GM12878 (cell line): ENCODE measurements around the gene LIX1L. TPM values are rescaled to one million over a fixed set of nuclear protein-coding genes. Genes with fewer than 3 reads are reported as not detected.
A peak's percentile ranks its signal among the peaks of the same experiment; 100 is the strongest.

Source experiments
- ATAC-seq: fragments of 200-7000 bp; cut with Tn5 transposase; 3 replicates; pipeline ENCODE4 v1.9.1; 2020; ENCODE audit warnings: mild to moderate bottlenecking, moderate library complexity
- BruUV-seq: library from RNA; stranded (reverse); fragments of 400-500 nt; replicated peaks from 2 replicates; lab custom pipeline; 2021; lab: Mats Ljungman, UMichigan
- CTCF ChIA-PET: fragments of 300-600 bp; sonication (Branson Sonifier 250); formaldehyde crosslinking; extraction: SDS; loops from one replicate; lab custom pipeline; 2021; ENCODE audit warnings: inconsistent platforms; lab: Yijun Ruan, JAX
- POLR2A ChIA-PET: fragments of 350-600 bp; formaldehyde crosslinking; extraction: SDS; loops from one replicate; lab custom pipeline; 2021; ENCODE audit warnings: inconsistent platforms; lab: Charles Lee
- RAD21 ChIA-PET: fragments of 300-600 bp; sonication (Branson Sonifier 250); formaldehyde crosslinking; loops from one replicate; lab custom pipeline; 2023; ENCODE audit warnings: antibody characterized with exemption; ENCODE audit not compliant: unreplicated experiment; lab: Charles Lee
- SMC1A ChIA-PET: fragments of 300-600 bp; sonication (Branson Sonifier 250); formaldehyde crosslinking; loops from one replicate; lab custom pipeline; 2023; ENCODE audit not compliant: unreplicated experiment, uncharacterized antibody; lab: Charles Lee
- DNase-seq: peaks from one replicate; pipeline ENCODE4 v3.0.0-alpha.2; 2011; ENCODE audit warnings: low read depth, low spot score
- FAIRE-seq: peaks from 3 replicates; lab custom pipeline; 2011; peaks lifted over from hg19 to GRCh38; lab: Jason Lieb, UNC
- H2AFZ ChIP-seq: 2 replicates; pipeline ENCODE4 v1.6.0; 2011; ENCODE audit warnings: low read depth, low read length, control low read depth; ENCODE audit not compliant: control insufficient read depth
- H3K27ac ChIP-seq: 2 replicates; pipeline ENCODE4 v1.5.1; 2011; ENCODE audit warnings: control low read depth; ENCODE audit not compliant: control insufficient read depth, insufficient read depth
- H3K27me3 ChIP-seq, 2 experiments: replicated peaks in 1 of 2; 2 replicates each; pipeline versions ENCODE4 v1.6.0 to v1.6.1; 2011; ENCODE audit warnings: low read length in 1 of 2; ENCODE audit not compliant: control insufficient read depth in 2 of 2, insufficient read depth in 2 of 2
- H3K36me3 ChIP-seq, 2 experiments: 2 replicates each; pipeline ENCODE4 v1.5.1; 2011; ENCODE audit warnings: low read length in 1 of 2; ENCODE audit not compliant: control insufficient read depth in 2 of 2, insufficient read depth in 2 of 2
- H3K4me1 ChIP-seq: 2 replicates; pipeline ENCODE4 v1.6.1; 2011; ENCODE audit warnings: mild to moderate bottlenecking, low read length, moderate library complexity, mixed read lengths; ENCODE audit not compliant: control insufficient read depth, insufficient read depth
- H3K4me2 ChIP-seq: 2 replicates; pipeline ENCODE4 v1.6.0; 2011; ENCODE audit warnings: control low read depth; ENCODE audit not compliant: control insufficient read depth, insufficient read depth
- H3K4me3 ChIP-seq: fragments of 200-600 bp; sonication (generic); 2 replicates; pipeline ENCODE4 v1.5.1; 2016
- H3K79me2 ChIP-seq: 2 replicates; pipeline ENCODE4 v1.6.0; 2011; ENCODE audit warnings: low read length; ENCODE audit not compliant: control insufficient read depth, insufficient read depth
- H3K9ac ChIP-seq: 2 replicates; pipeline ENCODE4 v1.8.0; 2011; ENCODE audit warnings: low read length, control low read depth, mixed read lengths; ENCODE audit not compliant: control insufficient read depth, insufficient read depth
- H3K9me3 ChIP-seq: replicated peaks from 3 replicates; pipeline ENCODE4 v1.5.1; 2011; ENCODE audit warnings: mild to moderate bottlenecking, low read length; ENCODE audit not compliant: control insufficient read depth, insufficient read depth
- H4K20me1 ChIP-seq: 2 replicates; pipeline ENCODE4 v1.6.0; 2011; ENCODE audit not compliant: control insufficient read depth, insufficient read depth
- BCL11A ChIP-seq: IDR thresholded peaks from 2 replicates; pipeline ENCODE4 v1.6.1; 2011; ENCODE audit warnings: low read depth, low read length
- BHLHE40 ChIP-seq, 2 experiments: fragments of 450-650 bp in 1 of 2; IDR thresholded peaks; 2 replicates each; pipeline ENCODE4 v1.6.1; 2011 to 2017; ENCODE audit warnings: low read depth in 2 of 2, borderline replicate concordance in 1 of 2, improper control_type of control experiment in 1 of 2, low read length in 1 of 2, mild to moderate bottlenecking in 1 of 2
- CREB1 ChIP-seq: IDR thresholded peaks from 2 replicates; pipeline ENCODE4 v1.6.1; 2012; ENCODE audit warnings: low read depth, mild to moderate bottlenecking, inconsistent platforms
- EED ChIP-seq: sonication (generic); IDR thresholded peaks from 2 replicates; pipeline ENCODE4 v1.6.1; 2016; ENCODE audit warnings: antibody characterized with exemption, low read depth
- FOXM1 ChIP-seq: IDR thresholded peaks from 2 replicates; pipeline ENCODE4 v1.6.1; 2012; ENCODE audit warnings: low read depth, mild to moderate bottlenecking, inconsistent platforms, low read length, moderate library complexity
- HDAC6 ChIP-seq: fragments of 200-600 bp; sonication (generic); IDR thresholded peaks from one replicate; pipeline ENCODE4 v1.8.0; 2017; ENCODE audit warnings: antibody characterized with exemption; ENCODE audit not compliant: unreplicated experiment
- IRF4 ChIP-seq: IDR thresholded peaks from 2 replicates; pipeline ENCODE4 v1.6.1; 2011; ENCODE audit warnings: low read depth, low read length
- MXI1 ChIP-seq: fragments of 150-350 bp; IDR thresholded peaks from 2 replicates; pipeline ENCODE4 v1.6.1; 2011; ENCODE audit warnings: low read depth, mild to moderate bottlenecking, inconsistent platforms, low read length, improper control_type of control experiment
- NBN ChIP-seq: fragments of 450-650 bp; IDR thresholded peaks from 2 replicates; pipeline ENCODE4 v1.6.1; 2016
- NFYA ChIP-seq: IDR thresholded peaks from 2 replicates; pipeline ENCODE4 v1.6.1; 2011; ENCODE audit warnings: low read depth, mild to moderate bottlenecking, low read length, improper control_type of control experiment, borderline replicate concordance
- PKNOX1 ChIP-seq: fragments of 450-650 bp; IDR thresholded peaks from 2 replicates; pipeline ENCODE4 v1.6.1; 2016; ENCODE audit warnings: mild to moderate bottlenecking
- SPI1 ChIP-seq: IDR thresholded peaks from 2 replicates; pipeline ENCODE4 v1.6.1; 2011; ENCODE audit warnings: low read depth, mild to moderate bottlenecking, low read length, moderate library complexity, borderline replicate concordance; ENCODE audit not compliant: insufficient read depth
- SUPT20H ChIP-seq: IDR thresholded peaks from 2 replicates; pipeline ENCODE4 v1.6.1; 2011; ENCODE audit warnings: low read depth, mild to moderate bottlenecking, low read length, moderate library complexity, borderline replicate concordance; ENCODE audit not compliant: control insufficient read depth
- TBL1XR1 ChIP-seq: IDR thresholded peaks from 2 replicates; pipeline ENCODE4 v1.6.1; 2012; ENCODE audit warnings: low read depth, low read length, improper control_type of control experiment
- USF2 ChIP-seq: IDR thresholded peaks from 2 replicates; pipeline ENCODE4 v1.6.1; 2011; ENCODE audit warnings: low read depth, low read length, improper control_type of control experiment, borderline replicate concordance
- YY1 ChIP-seq: IDR thresholded peaks from 2 replicates; pipeline ENCODE4 v1.6.1; 2011; ENCODE audit warnings: low read depth, mild to moderate bottlenecking, low read length
- WGBS: methylation state at CpG from one replicate; pipeline ENCODE4 v1.1.6; 2016; ENCODE audit warnings: low lambda C conversion rate; ENCODE audit not compliant: insufficient replicate concordance, insufficient coverage; ENCODE audit errors: missing lambda C conversion rate; 5-methylcytosine and 5-hydroxymethylcytosine counted together
- in situ Hi-C: fragments of 300-500 bp; cut with MboI; formaldehyde crosslinking; loops from 9 replicates; pipeline ENCODE4 v1.14.3; 2018; ENCODE audit warnings: mixed read lengths
- intact Hi-C: fragments of 100-400 bp; cut with micrococcal nuclease; formaldehyde crosslinking; loops from one replicate; pipeline ENCODE4 v1.14.2; 2022; ENCODE audit not compliant: unreplicated experiment
- polyA plus RNA-seq, 11 experiments: library from polyadenylated mRNA; depleted of rRNA in 4 of 11; unstranded in 6 of 11; stranded (reverse) in 5 of 11; fragments of >200 nt; fragmentation: Nextera tagmentation in 4 of 11; fragmentation: Illumina TruSeq in 1 of 11; extraction: Ambion mirVana in 4 of 11; extraction: Trizol in 1 of 11; gene quantifications; 1 replicate in 1 of 11; 2 replicates in 10 of 11; pipeline versions ENCODE4 v1.2.1 to v1.2.3, GENCODE V29; 2011 to 2016; ENCODE audit warnings: inconsistent platforms in 2 of 11, missing spikeins in 2 of 11, low read depth in 1 of 11
- total RNA-seq, 4 experiments: library from RNA; depleted of rRNA in 3 of 4; stranded (reverse); fragments of >200 nt in 3 of 4; fragmentation: Illumina TruSeq in 1 of 4; extraction: Trizol in 1 of 4; gene quantifications; 2 replicates each; pipeline versions ENCODE4 v1.2.1 to v1.2.3, GENCODE V29; 2013 to 2021
- TF ChIP-seq, protein P1 (sequence below): fragments of 150-350 bp; IDR thresholded peaks from 2 replicates; pipeline ENCODE4 v1.6.1; 2014; ENCODE audit warnings: mild to moderate bottlenecking, low read depth, low read length

Gene LIX1L
- total and polyA plus RNA-seq, 10 of the 15 experiments (the other 5 are each of a cell fraction or from before 2014, with no cell fraction given) = 5.5 to 48.2 (median 15.3) TPM

GRCh38 chr1:145912128-145912641, 45.6 kb downstream of the LIX1L start:
- BruUV-seq = no TSS peak
- ATAC-seq (peak; percentile 16; the same call in 1 of the 3 replicates), FAIRE-seq (no peak), DNase-seq (no peak)
- TF ChIP-seq PKNOX1 (no peak), FOXM1 (no peak), HDAC6 (no peak), TBL1XR1 (no peak), BHLHE40 (IDR thresholded peaks at IDR 0.05; ENCODE audit: borderline replicate concordance in 1 of 2, low read depth in 2 of 2, low read length in 1 of 2) (no peak), CREB1 (no peak), SUPT20H (no peak), EED (peak; percentile 43; the same call in 1 of the 2 replicates), MXI1 (no peak), SPI1 (peak; percentile 86), USF2 (no peak), NFYA (no peak), YY1 (no peak), BCL11A (no peak), NBN (no peak), IRF4 (peak; percentile 40; the same call in 1 of the 2 replicates)
- TF ChIP-seq, protein P1, sequence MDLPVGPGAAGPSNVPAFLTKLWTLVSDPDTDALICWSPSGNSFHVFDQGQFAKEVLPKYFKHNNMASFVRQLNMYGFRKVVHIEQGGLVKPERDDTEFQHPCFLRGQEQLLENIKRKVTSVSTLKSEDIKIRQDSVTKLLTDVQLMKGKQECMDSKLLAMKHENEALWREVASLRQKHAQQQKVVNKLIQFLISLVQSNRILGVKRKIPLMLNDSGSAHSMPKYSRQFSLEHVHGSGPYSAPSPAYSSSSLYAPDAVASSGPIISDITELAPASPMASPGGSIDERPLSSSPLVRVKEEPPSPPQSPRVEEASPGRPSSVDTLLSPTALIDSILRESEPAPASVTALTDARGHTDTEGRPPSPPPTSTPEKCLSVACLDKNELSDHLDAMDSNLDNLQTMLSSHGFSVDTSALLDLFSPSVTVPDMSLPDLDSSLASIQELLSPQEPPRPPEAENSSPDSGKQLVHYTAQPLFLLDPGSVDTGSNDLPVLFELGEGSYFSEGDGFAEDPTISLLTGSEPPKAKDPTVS = no peak
- H3K27me3 ChIP-seq = no peaks in the 10 kb centered on the region
- H4K20me1 ChIP-seq = no peaks in the 10 kb centered on the region
- no peak overlapping the region for H2AFZ ChIP-seq
- no peaks in the 10 kb centered on the region for H3K9me3 ChIP-seq
- ChIA-PET RAD21 (interaction anchor here (0.6 to 2.0 kb wide), 3 partner anchors 21 to 68 kb away, joined by 3 to 6 read pairs (median 6); no protein-coding TSS in a partner anchor), POLR2A (interaction anchor here (0.7 kb wide), 1 partner anchor 48 kb away, joined by 3 read pairs; no protein-coding TSS in a partner anchor), CTCF (interaction anchor here (2.2 to 8.0 kb wide), 4 partner anchors 21 to 66 kb away, joined by 7 to 80 read pairs (median 51); partner anchors contain the start of genes ANKRD34A, NUDT17, PIAS3 and POLR3GL), SMC1A (no interaction called here)
- H3K9ac ChIP-seq = no peak overlapping the region
- peaks cover 0 to 8% of the 10 kb centered on the region in 2 experiments; a peak in 3 of 4 replicates for H3K36me3 ChIP-seq
- H3K4me3 ChIP-seq = no peak overlapping the region
- no peak overlapping the region; the same call in 1 of the 2 replicates for H3K27ac ChIP-seq
- WGBS = 47% methylated on average over 11 of the region's 11 CpGs
- H3K4me2 ChIP-seq = no peak overlapping the region
- in situ Hi-C loops = no loop called here
- intact Hi-C loops = no loop called here
- no peaks in the 10 kb centered on the region for H3K79me2 ChIP-seq
- peaks cover 10% of the 10 kb centered on the region; the same call in 1 of the 2 replicates for H3K4me1 ChIP-seq
